GM12878 (cell line): ENCODE measurements around the gene GRIK4.

Source experiments
- CBX3 ChIP-seq: fragments of 200-600 bp; sonication (generic); IDR thresholded peaks from 2 replicates; pipeline ENCODE4 v1.6.1; 2016; ENCODE audit warnings: low read depth, borderline replicate concordance
- CEBPB ChIP-seq, 2 experiments: fragments of 150-350 bp in 1 of 2; IDR thresholded peaks; 2 replicates each; pipeline ENCODE4 v1.6.1; 2012 to 2014; ENCODE audit warnings: low read depth in 2 of 2, low read length in 2 of 2, borderline replicate concordance in 1 of 2, inconsistent platforms in 1 of 2
- EZH2 ChIP-seq: IDR thresholded peaks from 2 replicates; pipeline ENCODE4 v1.6.1; 2012; ENCODE audit warnings: low read depth, mild to moderate bottlenecking, control low read depth, inconsistent platforms, low read length, borderline replicate concordance; ENCODE audit not compliant: control insufficient read depth
- NFXL1 ChIP-seq: fragments of 450-650 bp; IDR thresholded peaks from 2 replicates; pipeline ENCODE4 v1.6.1; 2017; ENCODE audit warnings: antibody characterized with exemption, mild to moderate bottlenecking, borderline replicate concordance
- POLR2A ChIP-seq: IDR thresholded peaks from 2 replicates; pipeline ENCODE4 v1.6.1; 2011; ENCODE audit warnings: low read depth, mild to moderate bottlenecking, low read length
- SIN3A ChIP-seq: IDR thresholded peaks from 2 replicates; pipeline ENCODE4 v1.6.1; 2012; ENCODE audit warnings: low read depth, low read length, improper control_type of control experiment
- TCF7 ChIP-seq: IDR thresholded peaks from 2 replicates; pipeline ENCODE4 v1.6.1; 2014; ENCODE audit warnings: antibody characterized with exemption, borderline replicate concordance
- ZNF274 ChIP-seq: IDR thresholded peaks from one replicate; pipeline ENCODE4 v1.8.0; 2011; ENCODE audit not compliant: insufficient read length, insufficient read depth
- TF ChIP-seq, protein P1 (sequence below), 3 experiments: IDR thresholded peaks in 2 of 3; conservative IDR thresholded peaks in 1 of 3; 2 replicates each; pipeline ENCODE4 v1.5.1; 2011; ENCODE audit warnings: low read depth in 3 of 3, low read length in 3 of 3, mild to moderate bottlenecking in 3 of 3, control low read depth in 2 of 3, moderate library complexity in 2 of 3, inconsistent platforms in 1 of 3, mixed read lengths in 1 of 3; ENCODE audit not compliant: control insufficient read depth in 2 of 3, insufficient read depth in 1 of 3; ENCODE audit errors: extremely low read depth in 1 of 3
- TF ChIP-seq, protein P2 (sequence below): fragments of 450-650 bp; formaldehyde crosslinking; IDR thresholded peaks from 2 replicates; pipeline ENCODE4 v1.5.0; 2022; ENCODE audit warnings: mild to moderate bottlenecking, missing genetic modification characterization

DNA sequence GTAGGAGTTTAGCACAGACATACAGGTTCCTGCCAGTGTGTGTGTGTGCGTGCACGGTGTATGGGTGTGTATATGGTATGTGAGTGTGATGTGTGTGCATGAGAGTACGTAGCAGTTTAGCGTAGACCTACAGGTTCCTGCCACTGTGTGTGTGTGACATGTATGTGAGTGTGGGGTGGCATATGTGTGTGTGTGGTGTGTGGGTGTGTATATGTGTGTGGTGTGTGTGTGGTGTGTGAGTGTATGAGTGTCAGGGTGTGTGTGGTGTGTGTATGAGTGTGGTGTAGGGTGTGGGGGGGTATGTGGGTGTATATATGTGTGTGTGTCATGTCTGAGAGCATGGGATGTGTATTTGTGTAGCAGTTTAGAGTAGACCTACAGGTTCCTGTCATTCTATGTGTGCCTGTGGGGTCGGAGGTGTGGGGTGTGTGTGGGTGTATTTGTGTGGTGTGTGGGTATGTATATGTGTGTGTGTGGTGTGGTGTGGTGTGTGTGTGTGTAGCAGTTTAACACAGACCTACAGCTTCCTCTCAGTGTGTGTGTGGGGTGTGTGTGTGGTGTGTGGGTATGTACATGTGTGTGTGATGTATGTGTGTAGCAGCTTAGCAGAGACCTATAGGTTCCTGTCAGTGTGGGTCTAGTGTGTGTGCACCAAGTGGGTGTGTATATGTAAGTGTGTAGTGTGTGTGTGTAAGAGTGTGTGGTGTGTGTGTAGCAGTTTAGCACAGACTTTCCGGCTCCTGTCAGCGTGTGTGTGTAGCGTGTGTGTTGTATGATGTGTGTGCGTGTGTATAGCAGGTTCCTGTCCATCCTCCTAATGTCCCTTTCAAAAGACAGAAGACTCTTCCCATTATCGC is 480.5 kb downstream of the GRIK4 start:
- TF ChIP-seq, protein P1, sequence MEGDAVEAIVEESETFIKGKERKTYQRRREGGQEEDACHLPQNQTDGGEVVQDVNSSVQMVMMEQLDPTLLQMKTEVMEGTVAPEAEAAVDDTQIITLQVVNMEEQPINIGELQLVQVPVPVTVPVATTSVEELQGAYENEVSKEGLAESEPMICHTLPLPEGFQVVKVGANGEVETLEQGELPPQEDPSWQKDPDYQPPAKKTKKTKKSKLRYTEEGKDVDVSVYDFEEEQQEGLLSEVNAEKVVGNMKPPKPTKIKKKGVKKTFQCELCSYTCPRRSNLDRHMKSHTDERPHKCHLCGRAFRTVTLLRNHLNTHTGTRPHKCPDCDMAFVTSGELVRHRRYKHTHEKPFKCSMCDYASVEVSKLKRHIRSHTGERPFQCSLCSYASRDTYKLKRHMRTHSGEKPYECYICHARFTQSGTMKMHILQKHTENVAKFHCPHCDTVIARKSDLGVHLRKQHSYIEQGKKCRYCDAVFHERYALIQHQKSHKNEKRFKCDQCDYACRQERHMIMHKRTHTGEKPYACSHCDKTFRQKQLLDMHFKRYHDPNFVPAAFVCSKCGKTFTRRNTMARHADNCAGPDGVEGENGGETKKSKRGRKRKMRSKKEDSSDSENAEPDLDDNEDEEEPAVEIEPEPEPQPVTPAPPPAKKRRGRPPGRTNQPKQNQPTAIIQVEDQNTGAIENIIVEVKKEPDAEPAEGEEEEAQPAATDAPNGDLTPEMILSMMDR (IDR thresholded peaks at IDR 0.05 in 2 of 3, conservative IDR thresholded peaks at IDR 0.05 in 1 of 3; ENCODE audit: control insufficient read depth in 2 of 3, extremely low read depth in 1 of 3, insufficient read depth in 1 of 3, low read depth in 3 of 3, low read length in 3 of 3), result no peak
- TF ChIP-seq TCF7 (no peak), EZH2 (no peak), NFXL1 (no peak), SIN3A (no peak), ZNF274 (no peak), CBX3 (no peak), CEBPB (IDR thresholded peaks at IDR 0.05; ENCODE audit: borderline replicate concordance in 1 of 2, low read depth in 2 of 2, low read length in 2 of 2) (no peak), POLR2A (no peak)
- TF ChIP-seq, protein P2, sequence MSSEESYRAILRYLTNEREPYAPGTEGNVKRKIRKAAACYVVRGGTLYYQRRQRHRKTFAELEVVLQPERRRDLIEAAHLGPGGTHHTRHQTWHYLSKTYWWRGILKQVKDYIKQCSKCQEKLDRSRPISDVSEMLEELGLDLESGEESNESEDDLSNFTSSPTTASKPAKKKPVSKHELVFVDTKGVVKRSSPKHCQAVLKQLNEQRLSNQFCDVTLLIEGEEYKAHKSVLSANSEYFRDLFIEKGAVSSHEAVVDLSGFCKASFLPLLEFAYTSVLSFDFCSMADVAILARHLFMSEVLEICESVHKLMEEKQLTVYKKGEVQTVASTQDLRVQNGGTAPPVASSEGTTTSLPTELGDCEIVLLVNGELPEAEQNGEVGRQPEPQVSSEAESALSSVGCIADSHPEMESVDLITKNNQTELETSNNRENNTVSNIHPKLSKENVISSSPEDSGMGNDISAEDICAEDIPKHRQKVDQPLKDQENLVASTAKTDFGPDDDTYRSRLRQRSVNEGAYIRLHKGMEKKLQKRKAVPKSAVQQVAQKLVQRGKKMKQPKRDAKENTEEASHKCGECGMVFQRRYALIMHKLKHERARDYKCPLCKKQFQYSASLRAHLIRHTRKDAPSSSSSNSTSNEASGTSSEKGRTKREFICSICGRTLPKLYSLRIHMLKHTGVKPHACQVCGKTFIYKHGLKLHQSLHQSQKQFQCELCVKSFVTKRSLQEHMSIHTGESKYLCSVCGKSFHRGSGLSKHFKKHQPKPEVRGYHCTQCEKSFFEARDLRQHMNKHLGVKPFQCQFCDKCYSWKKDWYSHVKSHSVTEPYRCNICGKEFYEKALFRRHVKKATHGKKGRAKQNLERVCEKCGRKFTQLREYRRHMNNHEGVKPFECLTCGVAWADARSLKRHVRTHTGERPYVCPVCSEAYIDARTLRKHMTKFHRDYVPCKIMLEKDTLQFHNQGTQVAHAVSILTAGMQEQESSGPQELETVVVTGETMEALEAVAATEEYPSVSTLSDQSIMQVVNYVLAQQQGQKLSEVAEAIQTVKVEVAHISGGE (CRISPR knock-in tag), result no peak
